ENCODE measurements around the gene KLHL29.

The KLHL29 gene

DNA sequence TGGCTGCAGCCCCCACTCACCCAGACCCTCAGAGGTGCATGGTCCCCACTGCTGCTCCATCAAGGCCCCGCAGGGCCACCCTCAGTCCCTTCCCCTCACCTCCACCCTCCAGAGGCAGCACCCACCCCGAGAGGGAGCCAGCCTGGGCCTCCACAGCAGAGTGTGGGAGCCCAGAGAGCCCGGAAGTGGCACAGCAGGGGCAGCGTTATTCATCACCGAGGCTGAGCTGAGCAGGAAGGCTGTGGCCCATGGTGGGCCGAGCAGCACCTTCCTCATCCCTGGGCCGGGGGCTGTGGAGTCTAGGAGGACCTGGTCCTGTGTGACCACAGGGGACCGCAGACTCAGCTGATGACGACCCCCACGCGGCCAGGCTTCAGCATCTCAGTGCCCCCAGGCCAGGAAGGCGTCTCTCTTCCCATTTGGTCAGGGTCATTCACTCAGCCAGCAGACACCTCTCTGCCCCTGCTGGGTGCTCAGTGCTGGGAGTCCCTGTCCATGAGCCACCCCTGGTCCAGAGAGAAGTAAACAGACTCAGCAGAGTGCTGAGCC lies 283.9 kb downstream of the KLHL29 start:
- no peak for DNase-seq

DNA sequence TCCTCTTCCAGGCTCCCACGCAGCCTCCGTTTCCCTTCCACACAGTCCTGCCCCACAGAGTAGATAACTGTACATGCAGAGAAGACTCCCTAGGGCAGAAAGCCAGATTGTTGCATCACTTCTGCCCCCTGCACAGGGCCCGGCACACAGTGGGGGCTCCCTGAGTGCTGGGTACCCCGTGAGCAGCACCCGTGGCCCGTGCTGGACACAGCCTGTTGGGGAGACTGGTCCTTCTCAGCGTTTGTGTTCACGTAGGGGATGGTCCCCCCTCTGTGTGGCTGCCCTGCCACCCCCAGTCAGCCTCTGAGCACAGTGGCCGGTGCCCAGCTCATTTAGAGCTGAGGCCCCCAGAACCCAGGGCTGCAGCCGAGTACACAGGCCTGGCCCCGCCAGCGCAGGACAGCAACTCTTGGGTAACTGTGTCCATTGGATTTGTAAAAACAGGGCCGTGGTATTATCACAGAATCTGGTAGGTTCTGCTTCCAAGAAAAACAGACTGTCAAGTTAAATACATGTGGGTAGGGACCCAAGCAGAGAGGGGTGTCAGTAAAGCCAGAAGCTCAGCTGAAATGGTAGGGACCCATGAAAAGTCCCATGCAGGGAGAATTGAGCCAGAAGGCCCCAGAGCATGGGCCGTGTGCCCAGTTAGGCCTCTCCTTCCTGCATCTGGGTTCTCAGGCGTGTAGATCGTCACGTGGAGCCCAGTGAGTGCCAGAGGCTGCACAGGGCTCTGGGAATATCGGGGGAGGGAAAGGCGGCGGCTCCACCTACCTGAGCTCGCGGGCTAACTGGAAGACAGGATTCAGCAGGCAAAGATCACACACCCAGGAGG lies 284.6 kb downstream of the KLHL29 start:
- no peak for DNase-seq

DNA sequence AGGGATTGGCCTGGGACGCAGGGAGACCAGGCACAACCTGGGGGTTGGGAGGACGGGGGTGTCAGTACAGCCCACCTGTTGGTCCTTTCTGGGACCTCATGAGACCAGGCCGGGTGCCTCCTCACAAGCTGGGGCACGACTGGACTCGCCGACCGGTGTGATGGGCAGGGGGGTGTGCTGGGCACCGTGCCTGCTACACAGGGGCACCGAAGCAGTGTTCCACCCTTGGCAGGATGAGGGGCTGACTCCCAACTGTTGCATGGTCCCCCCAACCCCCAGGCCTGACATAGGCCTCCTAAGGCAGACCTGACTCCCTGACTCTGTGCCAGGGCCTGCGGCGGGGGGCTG lies 285.2 kb downstream of the KLHL29 start:
- DNase-seq, result no peak

DNA sequence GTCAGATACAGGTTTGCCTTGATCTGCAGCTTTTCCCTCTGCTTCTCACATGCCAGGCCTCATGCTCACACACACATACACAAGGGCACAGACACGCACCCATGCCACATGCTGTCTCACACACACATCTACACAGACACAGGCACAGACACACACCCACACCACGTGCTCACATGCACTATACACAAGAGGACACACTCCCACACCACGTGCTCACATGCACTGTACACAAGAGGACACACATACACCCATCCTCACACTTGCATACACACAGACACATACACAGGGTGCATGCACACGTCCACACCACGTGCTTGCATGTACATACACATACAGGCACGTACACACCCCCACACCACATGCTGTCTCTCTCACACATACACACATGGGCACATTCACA lies 288.1 kb downstream of the KLHL29 start:
- no peak for DNase-seq

DNA sequence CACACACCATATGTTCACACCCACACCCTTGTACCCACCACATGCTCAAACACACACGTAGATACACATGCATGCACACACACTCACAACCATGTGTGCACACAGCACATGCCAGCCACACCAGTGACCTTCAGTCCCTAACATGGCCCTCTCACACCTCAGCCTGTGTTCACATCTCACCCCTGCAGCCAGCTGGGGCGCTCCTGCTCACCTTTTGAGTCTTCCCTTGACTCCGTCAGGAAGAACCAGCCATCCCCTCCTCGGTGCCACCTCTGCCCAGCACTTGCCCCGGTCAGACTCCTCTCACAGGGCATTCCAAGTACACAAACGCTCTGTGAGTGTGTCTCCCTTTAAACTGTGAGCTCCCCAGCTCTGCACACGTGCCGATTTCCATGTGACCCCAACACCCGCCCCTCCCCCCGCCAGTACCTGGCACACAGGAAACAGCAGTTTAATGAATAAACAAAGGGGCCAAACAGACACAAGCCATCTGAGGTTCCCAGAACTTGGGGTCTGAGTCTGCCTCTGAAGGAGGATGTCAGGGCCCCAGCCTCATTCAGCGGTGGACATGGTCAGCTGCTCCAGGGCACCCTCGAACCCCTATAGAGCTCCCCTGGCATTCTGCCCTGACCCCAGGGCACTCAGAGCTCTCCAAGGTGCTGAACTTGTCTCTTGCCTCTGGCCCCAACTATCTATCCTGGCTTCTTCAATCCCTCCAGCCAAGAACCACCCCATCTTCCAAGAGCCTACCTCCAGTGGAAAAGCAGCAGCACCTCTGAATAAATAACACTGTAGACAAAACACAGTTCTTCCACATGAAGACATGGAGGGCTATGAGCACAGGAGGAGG lies 289.1 kb downstream of the KLHL29 start:
- no peak for DNase-seq

DNA sequence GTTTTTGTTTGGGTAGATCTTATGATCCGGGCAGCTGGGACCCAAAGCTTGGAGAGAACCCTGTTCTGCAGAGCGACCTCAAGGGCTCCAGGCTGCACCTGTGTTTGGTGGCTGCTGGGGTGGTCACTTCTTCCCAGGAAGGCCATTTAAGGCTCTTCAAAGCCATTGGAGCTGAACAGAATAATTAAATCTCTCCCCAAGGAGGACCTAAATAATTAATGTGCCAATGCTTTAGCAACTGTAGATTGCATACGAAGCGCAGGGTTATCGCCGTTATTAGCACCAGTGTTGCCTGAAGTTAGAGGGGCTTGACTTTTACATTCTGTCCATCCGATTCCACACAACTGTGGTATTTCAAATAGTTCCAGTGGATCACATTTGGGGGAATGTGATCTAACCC lies 290.5 kb downstream of the KLHL29 start:
- DNase-seq, result no peak

DNA sequence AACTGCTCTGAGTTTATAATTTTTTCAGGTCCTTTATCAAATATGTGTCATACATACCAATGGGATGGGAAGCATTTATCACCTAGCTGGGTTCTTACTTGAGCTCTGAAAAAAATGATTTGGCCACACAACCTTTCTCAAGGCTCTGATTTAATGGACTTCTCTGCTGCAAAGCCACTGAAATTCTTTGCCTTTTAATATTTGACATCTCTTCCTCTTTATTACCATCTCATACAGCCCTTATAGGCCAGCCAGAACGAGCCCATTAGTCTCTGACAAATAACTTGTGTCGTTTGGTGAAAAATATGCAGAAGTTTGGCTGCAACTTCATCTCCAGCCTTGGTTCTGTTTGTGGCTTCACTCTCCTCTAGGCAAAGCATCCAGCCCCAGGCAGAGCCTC lies 292.9 kb downstream of the KLHL29 start:
- no peak for DNase-seq

DNA sequence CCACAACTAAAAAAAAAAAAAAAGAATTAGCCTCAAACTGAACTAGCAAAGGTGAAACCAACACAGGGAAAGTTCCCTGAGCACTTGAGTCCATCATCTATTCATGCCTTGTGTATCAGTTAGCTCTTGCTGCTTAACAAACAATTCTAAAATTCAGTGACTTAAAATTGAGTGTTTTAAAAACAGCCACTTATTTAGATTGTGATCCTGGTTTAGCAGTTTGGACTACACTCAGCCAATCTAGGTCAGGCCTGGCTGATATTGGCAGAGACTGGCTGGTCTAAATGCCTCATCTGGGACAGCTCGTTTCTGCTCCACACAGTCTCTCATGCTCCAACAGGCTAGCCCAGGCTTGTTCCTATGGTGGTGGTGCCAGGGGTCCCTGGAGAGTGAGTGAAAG lies 294.1 kb downstream of the KLHL29 start:
- DNase-seq, result no peak

DNA sequence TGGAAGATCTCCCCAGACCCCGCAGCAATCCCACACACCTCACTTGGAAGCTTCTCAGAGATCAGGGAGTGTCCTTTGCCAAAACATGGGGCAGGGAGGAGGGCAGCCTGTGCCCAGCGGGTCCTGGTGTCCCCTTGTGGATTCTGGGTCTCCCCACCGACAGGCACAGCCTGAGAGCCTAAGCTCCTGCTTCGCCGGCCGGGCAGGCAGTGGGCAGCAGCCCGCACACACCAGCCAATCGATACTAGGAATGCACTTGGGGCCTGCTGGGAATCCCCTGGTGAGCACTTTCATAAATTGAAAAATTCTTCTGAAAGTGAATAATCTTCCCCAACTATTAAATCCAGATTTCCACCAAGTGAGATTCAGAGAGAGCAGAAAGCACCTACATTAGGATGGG lies 296.0 kb downstream of the KLHL29 start:
- DNase-seq, result no peak

DNA sequence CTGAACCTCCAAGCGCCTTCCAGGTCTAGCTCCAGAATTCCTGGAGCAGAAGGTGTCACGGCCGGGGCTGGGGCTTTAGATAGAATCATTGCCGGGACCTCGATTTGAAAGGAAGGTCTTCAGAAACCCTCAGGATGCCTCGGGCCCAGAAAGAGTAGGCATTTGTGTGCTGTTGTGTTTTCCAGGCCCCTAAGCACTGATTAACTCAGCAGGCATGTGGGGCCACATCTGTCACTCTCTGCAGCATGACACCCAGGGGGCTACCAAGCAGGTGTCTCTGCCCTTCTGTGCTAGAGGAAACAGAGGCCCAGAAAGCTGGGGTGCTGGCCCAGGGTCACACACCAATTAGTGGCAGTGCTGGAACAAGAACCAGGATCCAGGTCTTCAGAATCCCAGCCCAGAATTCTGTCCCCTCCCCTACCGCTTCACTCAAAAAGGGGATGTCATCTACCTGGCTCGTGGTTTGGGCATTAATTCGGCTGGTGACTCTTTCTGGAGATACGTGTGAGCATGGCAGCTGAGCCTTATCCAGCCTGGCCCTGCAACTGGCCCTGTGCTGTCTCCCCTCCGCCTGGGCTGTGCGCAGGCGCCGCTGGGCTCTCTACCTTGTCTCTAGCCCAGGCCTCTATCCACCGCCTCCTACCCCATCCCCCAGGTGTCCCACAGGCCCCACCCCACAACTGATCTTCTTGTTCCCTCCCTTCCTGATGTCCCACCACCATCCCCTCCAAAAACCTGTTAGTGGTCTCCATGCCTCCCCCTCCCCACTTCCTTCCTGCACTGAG lies 296.6 kb downstream of the KLHL29 start:
- DNase-seq, result no peak

DNA sequence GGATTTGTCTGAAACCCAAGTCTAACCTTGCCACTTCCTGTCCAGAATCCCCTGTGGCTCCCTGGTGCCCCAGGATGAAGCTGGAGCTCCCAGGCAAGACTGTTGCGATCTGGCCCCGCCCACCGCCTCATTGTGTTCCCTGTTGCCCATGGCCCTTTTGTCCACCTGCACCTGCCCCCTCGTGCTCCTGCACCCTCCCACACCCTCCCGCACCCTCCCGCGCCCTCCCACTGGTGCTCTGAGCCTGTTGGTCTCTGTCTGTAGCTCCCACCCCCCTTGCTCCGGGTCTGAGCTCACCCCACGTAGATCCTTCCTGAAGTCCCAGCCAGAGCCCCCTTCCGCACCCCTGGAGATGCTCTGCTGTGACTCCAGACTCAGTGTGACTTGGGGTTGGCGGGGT lies 297.5 kb downstream of the KLHL29 start:
- DNase-seq, result no peak

DNA sequence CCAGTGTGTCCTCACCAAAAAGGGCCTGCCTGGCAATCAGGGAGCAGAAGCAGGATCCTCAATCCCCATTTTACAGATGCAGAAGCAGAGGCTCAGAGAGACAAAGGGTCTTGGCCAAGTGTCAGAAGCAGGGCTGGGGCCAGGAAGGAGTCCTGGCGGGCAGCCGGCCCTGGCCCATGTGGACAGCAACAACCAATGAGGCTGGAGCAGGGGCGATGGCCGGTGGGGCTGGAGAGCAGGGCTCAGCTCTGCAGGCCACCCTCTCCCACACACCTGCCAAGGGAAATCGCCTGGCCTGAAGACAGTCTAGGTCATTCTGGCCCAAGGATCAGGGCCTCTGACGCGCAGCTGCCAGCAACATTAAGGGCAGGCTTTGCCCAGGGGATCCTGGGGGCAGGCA lies 298.0 kb downstream of the KLHL29 start:
- DNase-seq, result no peak

DNA sequence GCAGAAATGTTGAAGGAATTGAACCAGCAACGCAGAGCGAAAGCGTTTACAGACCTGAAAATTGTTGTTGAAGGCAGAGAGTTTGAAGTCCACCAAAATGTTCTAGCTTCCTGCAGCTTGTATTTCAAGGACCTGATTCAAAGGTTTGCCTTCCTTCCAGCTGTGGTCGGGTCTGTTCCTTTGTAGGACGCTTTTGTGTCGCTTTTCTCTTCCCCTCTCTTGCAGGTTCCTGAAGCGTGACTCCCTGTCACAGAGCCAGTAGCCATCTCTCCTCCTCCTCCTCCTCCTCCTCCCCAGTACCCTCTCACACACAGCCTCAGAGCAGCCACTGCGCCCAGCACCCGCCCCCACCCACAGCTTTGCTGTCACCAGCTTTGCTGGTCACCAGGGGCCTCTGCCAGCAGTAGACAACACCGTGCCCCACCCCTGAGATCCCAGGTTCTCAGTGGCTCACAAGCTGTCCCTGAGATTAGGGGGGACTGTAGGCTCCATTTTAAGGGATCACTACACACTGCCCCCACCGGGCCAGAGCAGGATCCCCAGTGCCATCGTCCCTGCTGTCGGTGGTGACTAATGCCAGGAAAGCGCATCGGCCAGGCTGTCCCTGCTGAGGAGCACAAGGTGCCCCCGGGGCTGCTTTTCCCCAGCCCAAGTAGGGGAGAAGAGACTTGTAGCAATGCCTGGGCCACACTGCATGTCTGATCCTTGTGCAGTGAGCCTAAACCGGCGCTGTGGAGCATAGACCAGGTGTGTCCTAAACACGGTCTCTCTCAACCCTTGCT lies 299.6 kb downstream of the KLHL29 start:
- DNase-seq, result no peak

DNA sequence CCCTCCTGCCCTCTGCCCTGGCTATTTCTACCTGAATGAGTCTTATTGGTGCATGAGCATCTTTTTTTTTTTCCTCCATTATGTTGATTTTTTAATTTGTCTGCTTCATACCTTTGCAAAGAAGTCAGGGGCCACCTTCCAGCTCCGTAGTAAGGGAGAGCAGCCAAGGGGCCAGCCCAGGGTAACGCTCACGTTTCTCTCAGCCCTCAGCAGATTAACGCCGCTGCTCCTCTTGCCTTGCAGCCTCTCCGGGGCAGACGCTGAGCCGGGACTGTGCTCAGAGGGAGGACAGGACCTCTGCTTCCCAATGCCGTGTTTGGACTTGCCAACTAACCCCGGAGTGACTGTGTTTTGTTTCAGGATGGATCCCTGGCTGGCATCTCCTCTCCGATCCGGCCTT lies 300.2 kb downstream of the KLHL29 start:
- no peak for DNase-seq

DNA sequence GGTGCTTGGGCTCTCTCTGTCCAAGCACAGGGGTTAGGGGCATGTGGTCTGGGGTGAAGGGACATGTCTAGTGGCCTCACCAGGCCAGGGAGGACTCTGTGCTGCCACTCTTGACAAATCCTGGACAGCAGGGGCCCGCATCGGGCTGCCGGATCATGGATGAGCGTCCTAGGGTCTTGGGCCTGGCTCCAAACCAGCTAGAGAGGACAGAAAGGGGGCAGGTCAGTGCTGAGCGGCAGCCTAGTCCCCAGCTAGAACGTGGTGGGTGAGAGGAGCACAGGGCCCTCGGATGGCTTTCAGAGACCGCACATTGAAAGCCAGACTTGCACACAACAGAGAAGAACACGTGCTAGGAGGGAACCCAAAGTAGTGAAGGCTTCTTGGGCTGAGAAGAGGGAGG lies 300.7 kb downstream of the KLHL29 start:
- no peak for DNase-seq

DNA sequence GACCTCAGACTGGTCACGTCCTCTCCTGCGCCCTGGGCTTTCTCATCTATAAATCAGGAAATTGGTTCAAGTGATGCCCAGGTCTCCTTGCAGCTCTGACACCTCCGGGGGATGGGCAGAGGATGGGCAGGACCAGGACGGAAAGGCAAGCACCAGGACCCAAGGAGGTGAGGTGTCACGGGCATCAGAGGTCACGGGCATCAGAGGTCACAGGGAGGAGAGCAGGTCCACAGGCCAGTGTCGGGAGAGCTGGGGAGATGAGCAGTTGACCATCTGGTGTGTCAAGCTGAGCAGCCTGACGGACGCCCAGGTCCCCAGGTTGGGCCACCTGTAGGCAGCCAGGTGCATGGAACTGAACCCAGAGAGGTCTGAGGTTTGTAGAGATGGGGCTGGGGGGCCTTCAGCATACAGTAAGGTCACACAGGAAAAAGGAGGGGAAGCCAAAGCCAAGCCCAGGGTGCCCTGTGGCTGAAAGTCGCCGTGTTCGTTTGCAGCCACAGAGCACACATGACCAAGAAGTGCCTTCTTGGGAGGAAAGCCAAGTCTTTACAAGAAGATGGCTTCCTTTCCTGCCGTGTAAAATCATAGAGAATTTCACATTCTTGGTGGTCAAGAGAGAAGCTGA lies 301.5 kb downstream of the KLHL29 start:
- no peak for DNase-seq

DNA sequence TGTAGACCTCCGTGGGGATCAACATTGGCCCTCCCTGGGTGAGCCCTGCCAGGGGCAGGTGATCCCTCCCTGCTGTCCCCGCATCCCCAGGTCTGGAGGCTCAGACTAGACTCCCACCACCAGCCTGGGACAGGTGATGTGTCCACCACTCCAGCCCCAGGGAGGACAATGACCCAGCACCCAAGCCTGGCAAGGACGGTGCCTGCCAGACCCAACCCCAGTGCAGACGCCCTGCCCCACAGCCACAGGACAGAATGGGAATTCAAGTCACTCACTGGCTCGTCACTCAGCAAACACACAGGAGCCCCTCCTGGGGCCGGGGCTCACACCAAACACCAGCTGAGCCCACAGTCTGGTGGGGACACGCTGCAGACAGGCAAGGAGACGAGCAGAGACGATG lies 302.2 kb downstream of the KLHL29 start:
- no peak for DNase-seq

DNA sequence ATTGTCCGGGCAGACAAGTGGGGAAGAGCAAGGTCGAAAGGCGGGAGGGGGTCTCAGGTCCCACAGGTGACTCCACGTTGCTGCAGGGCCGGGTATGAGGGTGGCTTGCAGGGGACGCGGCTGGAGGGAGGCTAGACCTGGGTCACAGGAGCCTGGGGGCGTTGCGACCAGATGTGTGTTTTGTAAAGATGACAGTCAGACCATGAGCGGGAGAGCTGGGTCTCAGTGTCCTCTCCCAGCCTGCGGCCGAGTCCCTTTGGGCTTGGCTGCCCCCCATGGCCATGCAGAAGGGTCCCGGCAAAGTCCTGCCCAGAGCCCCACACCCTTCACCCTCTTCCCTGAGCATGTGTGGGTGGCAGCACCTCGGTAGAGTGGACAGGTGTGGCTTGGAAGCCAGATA lies 302.7 kb downstream of the KLHL29 start:
- no peak for DNase-seq

DNA sequence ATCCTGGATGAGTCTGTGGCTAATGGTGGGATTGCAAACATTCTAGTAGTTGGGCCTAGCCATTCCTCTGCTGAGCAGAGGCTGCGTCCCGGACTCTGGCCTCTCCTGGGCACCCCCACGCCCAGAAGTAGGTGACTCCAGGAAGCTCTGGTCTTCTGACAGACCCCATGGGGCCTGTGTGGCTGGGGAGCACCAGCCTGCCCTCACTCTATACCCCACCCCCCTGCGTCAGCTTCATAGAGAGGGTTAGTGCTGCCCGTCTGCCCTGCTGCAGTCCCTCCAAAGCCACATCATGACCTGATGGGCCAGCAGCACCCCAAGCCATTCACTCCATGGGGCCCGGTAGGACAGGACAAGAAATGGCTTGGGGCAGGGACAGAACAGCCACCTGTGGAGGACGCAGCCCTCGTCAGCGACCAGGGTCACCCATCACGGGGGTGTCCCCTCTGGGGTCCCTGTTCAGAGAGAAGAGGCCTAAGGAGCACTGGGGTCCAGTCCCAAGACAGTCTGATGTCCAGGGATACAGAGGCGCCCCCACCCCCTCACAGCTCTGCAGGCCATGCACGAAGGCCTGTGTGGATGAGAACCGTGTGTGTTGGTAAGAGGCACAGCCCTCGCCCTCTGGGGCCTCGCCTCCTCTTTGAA lies 303.6 kb downstream of the KLHL29 start:
- no peak for DNase-seq

DNA sequence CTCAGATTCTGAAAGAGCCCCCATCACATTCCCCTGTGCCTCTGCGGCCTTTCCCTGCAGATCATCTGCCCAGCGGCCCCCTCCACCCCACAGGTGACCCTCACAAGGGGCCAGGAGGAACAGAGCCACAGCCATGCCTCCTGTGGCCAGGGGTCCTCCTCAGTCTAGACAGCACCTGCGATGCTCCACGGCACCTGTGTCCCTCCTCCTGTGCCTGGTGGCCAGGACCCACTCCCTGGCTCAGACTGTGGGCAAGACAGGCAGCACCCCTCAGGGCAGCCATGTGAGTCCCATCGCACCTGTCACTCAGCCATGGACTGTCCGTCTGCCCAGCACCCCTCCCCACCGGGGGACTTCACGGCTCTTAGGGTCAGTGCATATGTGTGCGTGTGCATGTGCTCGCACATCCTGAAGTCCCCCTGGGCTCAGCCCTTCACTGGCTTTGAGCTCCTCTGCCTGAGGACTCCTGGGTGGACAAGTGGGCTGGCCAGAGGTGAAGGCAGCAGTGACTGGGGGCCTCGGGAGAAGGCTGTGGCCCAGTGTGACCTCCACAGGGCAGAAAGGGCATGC lies 304.2 kb downstream of the KLHL29 start:
- no peak for DNase-seq

DNA sequence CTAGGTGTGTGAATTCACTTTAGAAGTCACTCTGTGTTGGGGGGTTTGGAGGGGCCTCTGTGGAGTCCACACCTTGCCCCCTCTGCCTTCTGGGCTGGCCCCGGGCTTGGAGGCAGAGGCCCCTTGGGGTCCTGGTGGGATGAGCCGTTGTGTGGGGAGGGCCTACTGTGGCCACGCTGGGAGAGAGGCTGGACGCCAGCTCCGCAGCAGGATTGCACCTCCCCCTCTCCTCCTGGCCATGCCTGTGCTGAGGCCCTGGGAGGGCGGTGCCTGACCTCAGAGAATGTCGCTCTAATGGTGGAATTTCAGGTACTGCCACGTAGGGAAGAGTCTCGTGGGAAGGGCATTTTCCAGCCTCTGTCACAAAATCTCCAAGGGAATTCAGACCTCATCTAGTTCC lies 304.9 kb downstream of the KLHL29 start:
- DNase-seq, result no peak

Data from stimulated activated CD4-positive, alpha-beta T cell treated with anti-CD3 and anti-CD28 coated beads, Interleukin-12 subunit alpha, Interleukin-12 subunit beta, amount 100 ng/mL, for 4 hours (primary cell).